ENCODE results near the gene ARHGEF10L.

The ARHGEF10L gene

GRCh38 chr1:17676387-17677060 lies 137.0 kb downstream of the ARHGEF10L start:
- H3K4me3 ChIP-seq (ENCODE audit: low read depth, low read length): no peak overlapping the region
- DNase-seq: no peak
- in situ Hi-C loops (cut with HindIII; ENCODE audit: low pct_ligation_motif_present, low sequenced_read_pairs): no loop called here
- no peak for TF ChIP-seq CTCF (IDR thresholded peaks at IDR 0.05; ENCODE audit: low read depth, low read length, missing control alignments)
- H3K27ac ChIP-seq: no peak overlapping the region
- H3K36me3 ChIP-seq (replicated peaks): no peaks in the 10 kb centered on the region
- H3K27me3 ChIP-seq (replicated peaks): no peaks in the 10 kb centered on the region

DNA sequence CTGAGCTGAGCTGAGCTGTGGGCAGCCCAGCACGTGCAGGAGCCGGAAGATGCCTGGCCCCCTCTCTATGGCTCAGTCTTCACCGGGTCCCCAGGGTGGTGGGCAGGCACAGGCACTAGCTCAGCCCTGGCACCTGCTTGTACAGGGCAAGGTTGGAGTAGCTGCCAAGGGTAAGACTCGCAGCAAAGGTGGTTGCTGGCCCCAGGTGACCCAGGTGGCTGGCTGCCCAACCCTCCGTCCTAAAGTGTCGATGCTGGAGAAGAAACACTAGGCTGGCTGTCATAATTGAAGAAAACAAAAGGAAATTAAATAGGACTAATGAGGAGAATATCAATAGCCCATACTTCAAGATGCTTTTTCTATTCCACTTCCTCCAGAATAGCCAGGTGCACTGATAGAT lies 138.5 kb downstream of the ARHGEF10L start:
- in situ Hi-C loops (cut with HindIII; ENCODE audit: low pct_ligation_motif_present, low sequenced_read_pairs): no loop called here
- H3K4me3 ChIP-seq (ENCODE audit: low read depth, low read length): no peak overlapping the region
- no peak for DNase-seq
- no peaks in the 10 kb centered on the region for H3K27me3 ChIP-seq (replicated peaks)
- no peak for TF ChIP-seq CTCF (IDR thresholded peaks at IDR 0.05; ENCODE audit: low read depth, low read length, missing control alignments)
- no peak overlapping the region for H3K27ac ChIP-seq
- no peaks in the 10 kb centered on the region for H3K36me3 ChIP-seq (replicated peaks)

DNA sequence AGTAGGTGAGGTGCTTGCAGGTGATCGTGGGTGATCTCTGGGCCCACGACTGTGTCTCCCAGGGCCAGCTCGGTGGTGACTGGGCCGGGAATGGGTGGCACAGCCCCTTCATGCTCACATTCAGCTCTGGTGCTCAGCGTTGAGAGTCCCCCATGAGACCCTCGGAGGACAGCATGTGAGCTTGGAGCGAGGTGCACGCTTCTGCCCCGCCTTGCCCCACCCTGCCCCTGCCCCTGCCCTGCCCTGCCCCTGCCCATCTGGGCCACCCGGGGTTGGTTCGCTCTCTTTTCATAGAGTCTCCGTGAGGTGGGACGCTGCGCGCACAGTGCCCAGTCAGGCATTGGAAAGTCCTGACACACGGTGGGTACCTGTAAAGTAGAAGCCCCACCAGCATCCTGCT lies 140.4 kb downstream of the ARHGEF10L start:
- no peak for TF ChIP-seq CTCF (IDR thresholded peaks at IDR 0.05; ENCODE audit: low read depth, low read length, missing control alignments)
- H3K27ac ChIP-seq: no peak overlapping the region
- no peaks in the 10 kb centered on the region for H3K36me3 ChIP-seq (replicated peaks)
- no peak for DNase-seq
- no peak overlapping the region for H3K4me3 ChIP-seq (ENCODE audit: low read depth, low read length)
- in situ Hi-C loops (cut with HindIII; ENCODE audit: low pct_ligation_motif_present, low sequenced_read_pairs): no loop called here
- H3K27me3 ChIP-seq (replicated peaks): no peaks in the 10 kb centered on the region

GRCh38 chr1:17680308-17680707 lies 140.8 kb downstream of the ARHGEF10L start:
- no peak overlapping the region for H3K27ac ChIP-seq
- no peaks in the 10 kb centered on the region for H3K27me3 ChIP-seq (replicated peaks)
- no peak for DNase-seq
- no peaks in the 10 kb centered on the region for H3K36me3 ChIP-seq (replicated peaks)
- no peak for TF ChIP-seq CTCF (IDR thresholded peaks at IDR 0.05; ENCODE audit: low read depth, low read length, missing control alignments)
- in situ Hi-C loops (cut with HindIII; ENCODE audit: low pct_ligation_motif_present, low sequenced_read_pairs): no loop called here
- H3K4me3 ChIP-seq (ENCODE audit: low read depth, low read length): no peak overlapping the region

DNA sequence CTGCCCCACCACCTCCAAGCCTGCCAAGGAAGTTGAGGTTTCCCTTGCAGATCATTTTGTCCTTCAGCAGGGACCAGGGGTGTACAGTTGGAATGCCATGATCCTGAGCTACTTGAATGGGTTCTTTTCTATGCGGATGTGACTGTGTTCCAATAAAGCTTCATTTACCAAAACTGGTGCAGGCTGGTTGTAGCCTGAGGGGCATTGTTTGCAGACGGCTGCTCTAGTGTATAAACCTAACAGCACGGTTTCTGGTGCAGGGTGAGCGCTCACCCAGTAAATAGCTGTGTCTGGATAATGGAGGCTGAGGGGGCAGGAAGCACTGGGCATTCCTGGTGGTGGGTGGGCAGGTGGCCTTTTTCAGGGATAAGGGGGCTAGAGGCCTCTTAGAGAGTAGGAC lies 142.9 kb downstream of the ARHGEF10L start:
- Histone ChIP-seq H3K27ac (no peak overlapping the region), H3K4me3 (ENCODE audit: low read depth, low read length) (no peak overlapping the region), H3K36me3 (replicated peaks) (no peaks in the 10 kb centered on the region), H3K27me3 (replicated peaks) (no peaks in the 10 kb centered on the region)
- DNase-seq: no peak
- in situ Hi-C loops (cut with HindIII; ENCODE audit: low pct_ligation_motif_present, low sequenced_read_pairs): no loop called here
- no peak for TF ChIP-seq CTCF (IDR thresholded peaks at IDR 0.05; ENCODE audit: low read depth, low read length, missing control alignments)

GRCh38 chr1:17683598-17683997 lies 144.1 kb downstream of the ARHGEF10L start:
- no peak for TF ChIP-seq CTCF (IDR thresholded peaks at IDR 0.05; ENCODE audit: low read depth, low read length, missing control alignments)
- no peak overlapping the region for H3K4me3 ChIP-seq (ENCODE audit: low read depth, low read length)
- no peaks in the 10 kb centered on the region for H3K27me3 ChIP-seq (replicated peaks)
- no peak overlapping the region for H3K27ac ChIP-seq
- DNase-seq: no peak
- H3K36me3 ChIP-seq (replicated peaks): no peaks in the 10 kb centered on the region
- in situ Hi-C loops (cut with HindIII; ENCODE audit: low pct_ligation_motif_present, low sequenced_read_pairs): no loop called here
